GM10266 (cell line): ENCODE results near the gene DDX24.

Experiments used
- DNase-seq: peaks from one replicate; pipeline ENCODE4 v3.0.0; 2012; ENCODE audit errors: extremely low spot score
- TF ChIP-seq, protein P1 (sequence below): IDR thresholded peaks from 2 replicates; pipeline ENCODE4 v1.5.1; 2012; ENCODE audit warnings: mild to moderate bottlenecking, low read depth; ENCODE audit not compliant: control insufficient read depth, insufficient read depth; ENCODE audit errors: missing control alignments

DDX24 gene

DNA sequence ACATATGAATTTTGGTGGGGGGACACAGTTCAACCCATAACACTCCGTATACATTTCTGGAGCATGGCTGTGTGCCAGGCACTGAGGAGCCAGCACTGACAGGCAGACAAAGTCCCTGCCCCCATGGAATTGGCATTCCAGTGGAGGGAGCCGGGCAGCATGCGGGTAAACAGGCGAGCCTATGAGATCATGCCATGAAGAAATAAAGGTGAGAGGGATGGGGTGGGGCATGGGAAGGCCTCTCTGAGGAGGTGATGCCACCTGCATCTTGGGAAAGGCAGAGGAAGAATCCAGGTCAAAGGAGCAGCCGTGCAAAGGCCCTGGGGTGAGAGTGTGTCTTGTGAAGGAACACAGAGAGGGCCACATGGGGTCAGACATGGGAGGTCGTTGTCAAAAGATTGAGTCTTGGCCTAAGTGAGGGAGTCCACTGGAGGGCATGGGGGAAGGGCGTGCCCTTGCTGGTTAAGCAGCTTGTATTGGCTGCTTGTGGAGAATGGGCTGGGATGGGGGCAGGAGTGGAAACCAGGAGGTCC lies 51.3 kb downstream of the DDX24 start:
- TF ChIP-seq, protein P1, sequence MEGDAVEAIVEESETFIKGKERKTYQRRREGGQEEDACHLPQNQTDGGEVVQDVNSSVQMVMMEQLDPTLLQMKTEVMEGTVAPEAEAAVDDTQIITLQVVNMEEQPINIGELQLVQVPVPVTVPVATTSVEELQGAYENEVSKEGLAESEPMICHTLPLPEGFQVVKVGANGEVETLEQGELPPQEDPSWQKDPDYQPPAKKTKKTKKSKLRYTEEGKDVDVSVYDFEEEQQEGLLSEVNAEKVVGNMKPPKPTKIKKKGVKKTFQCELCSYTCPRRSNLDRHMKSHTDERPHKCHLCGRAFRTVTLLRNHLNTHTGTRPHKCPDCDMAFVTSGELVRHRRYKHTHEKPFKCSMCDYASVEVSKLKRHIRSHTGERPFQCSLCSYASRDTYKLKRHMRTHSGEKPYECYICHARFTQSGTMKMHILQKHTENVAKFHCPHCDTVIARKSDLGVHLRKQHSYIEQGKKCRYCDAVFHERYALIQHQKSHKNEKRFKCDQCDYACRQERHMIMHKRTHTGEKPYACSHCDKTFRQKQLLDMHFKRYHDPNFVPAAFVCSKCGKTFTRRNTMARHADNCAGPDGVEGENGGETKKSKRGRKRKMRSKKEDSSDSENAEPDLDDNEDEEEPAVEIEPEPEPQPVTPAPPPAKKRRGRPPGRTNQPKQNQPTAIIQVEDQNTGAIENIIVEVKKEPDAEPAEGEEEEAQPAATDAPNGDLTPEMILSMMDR = no peak

DNA sequence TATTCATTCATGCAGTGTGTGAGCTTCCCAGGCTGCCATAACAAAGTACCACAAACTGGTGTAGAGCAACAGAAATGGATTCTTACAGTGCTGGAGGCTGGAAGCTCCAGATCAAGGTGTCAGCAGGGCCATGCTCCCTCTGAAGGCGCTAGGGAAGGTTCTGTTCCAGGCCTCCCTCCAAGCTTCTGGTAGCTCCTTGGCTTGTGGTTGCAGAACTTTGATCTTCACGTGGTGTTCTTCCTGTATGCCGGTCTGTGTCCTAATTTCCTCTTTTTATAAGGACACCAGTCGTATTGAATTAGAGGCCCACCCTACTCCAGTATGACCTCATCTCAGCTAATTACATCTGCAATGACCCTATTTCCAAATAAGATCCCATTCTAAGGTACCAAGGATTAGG lies 51.7 kb downstream of the DDX24 start:
- TF ChIP-seq, protein P1 = no peak
- no peak for DNase-seq

More for the DNA sequence above, 51.3 kb downstream of the DDX24 start:
- DNase-seq = no peak

DNA sequence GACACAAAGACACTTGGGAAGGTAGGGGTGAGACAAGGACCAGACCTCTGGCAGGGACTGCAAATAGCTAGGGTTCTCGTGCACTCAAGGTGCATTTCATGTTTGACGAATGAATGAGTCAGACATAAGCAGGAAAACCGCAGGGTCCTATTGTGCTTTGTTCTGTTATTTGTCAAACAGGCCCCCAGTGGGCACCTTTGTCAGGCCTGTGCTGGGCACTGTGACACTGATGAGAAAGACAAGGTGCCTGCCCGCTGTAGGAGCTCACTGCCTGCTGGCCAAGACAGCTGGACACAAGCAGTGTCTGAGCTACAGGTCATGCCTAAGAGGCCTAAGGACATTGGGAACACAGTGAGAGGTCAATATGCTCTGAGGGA lies 52.6 kb downstream of the DDX24 start:
- TF ChIP-seq, protein P1 = no peak

DNA sequence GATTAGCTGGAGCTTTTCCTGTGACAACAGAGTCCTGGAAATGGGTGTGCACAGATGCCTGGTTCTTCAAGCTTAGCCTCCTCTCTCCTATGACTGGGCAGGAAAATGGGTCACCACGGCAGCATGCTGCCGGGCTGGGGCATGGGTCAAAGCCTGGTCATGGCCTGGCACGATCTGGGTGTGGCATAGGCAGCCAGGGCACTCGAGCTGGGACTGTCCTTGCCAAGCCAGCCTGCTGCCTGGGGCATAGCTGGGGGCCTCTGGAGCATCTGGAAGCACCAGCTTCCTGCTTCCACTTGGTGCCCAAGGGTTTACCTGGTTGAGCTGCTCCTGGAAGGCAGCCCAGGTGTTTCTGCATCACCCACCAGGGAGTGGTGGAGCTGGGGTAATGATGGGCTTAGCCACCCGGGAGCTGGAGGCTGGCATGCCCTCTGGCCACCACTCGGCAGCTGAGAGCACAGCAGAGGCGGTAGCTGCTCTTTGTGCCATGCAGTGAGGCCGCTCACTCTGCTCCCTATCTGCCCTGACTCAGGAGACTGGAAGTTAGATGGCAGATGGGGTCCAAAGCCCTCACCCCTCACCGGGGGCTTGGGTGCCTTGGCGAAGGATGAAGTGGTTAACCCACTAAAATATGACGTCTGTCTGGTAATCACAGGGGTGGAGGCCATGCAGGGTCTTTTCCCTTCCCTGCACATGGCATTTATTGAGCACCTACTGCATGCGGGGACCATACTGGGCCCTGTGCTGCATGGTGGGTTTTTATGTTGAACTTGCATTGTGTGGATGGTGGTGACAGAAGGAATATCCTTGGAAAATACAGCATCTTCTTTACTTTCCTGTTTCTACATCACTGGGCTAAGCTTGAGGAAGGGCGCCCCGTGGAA lies 53.2 kb downstream of the DDX24 start:
- TF ChIP-seq, protein P1 = no peak
- no peak for DNase-seq

More for the DNA sequence above, 52.6 kb downstream of the DDX24 start:
- no peak for DNase-seq

DNA sequence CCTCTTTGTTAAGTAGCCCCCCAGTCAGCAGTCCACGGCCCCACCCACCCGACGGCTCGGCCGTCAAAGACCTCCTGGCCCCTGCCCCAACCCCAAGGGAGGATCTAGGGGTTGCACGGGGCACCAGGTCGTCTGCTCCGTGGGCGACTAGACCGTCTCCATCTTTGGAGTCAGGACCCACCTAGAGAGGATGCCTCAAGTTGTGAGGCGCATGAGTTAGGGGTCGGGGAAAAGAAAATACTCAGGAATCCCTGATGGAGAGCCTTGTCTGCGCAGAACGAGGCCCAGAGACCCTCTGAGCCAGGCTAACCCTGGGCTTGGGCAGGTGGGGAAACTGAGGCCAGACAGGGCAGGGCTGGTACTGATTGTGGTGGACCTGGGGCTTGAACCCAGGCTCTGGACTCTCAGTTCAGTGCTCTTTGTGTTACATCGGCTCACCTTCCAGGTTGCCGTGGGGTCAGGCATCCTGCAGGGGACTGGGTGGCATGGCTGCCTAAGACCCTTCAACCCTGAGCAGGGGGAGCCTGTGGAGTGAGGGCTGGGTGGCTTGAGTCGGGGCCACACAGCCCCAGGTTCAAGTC lies 54.0 kb downstream of the DDX24 start:
- TF ChIP-seq, protein P1 = no peak
- no peak for DNase-seq

DNA sequence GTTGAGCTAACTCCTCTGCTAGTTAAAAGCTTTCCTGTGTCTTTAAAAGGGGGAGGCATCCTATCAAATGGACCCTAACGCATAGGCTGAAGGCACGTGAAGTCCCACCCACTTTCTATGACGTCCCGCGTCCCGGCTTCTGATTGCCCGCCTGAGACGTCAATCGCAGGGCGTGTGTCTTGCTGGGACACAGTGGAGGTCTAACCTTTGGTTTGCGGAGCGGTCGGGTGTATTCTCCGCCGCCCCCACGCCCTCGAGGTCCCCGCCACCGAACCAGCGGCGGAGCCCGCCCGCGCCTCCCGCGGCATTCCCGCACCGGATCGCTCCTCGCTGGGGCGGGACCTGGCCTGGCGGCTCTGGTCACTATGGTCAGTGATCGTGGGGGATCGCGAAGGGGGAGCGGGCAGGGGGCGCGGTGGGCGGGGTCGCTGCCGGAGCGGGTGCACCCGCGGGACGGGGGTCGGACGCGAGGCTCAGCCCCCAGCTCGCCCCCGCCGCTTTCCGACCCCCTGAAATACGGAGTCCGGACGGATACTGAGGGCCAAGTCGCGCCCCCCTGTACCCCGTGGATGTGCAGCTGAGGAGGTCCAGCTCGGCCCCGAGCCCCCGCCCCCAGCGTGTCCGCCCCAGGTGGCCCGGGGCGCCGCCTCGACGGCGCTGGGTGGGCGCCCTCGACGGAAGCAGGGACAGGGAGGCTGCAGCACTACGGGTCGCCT lies 54.7 kb downstream of the DDX24 start, which contains the start of gene OTUB2:
Gene OTUB2 (plus strand): TSS at position 168 of the 716 bp plus-strand sequence. CDS start 198 bp downstream, at position 366.
- TF ChIP-seq, protein P1 = no peak
- peak; percentile 100 for DNase-seq
